Stimulated activated CD8-positive, alpha-beta memory T cell treated with anti-CD3 and anti-CD28 coated beads, Interleukin-15, amount 100 ng/mL, for 4 hours (primary cell): ENCODE results near the gene PAX8.

ENCODE experiments used
- DNase-seq, 2 donors: peaks; one replicate each; pipeline ENCODE4 v3.0.0-alpha.2; 2020; ENCODE audit warnings: low read depth in 2 of 2

The PAX8 gene

DNA sequence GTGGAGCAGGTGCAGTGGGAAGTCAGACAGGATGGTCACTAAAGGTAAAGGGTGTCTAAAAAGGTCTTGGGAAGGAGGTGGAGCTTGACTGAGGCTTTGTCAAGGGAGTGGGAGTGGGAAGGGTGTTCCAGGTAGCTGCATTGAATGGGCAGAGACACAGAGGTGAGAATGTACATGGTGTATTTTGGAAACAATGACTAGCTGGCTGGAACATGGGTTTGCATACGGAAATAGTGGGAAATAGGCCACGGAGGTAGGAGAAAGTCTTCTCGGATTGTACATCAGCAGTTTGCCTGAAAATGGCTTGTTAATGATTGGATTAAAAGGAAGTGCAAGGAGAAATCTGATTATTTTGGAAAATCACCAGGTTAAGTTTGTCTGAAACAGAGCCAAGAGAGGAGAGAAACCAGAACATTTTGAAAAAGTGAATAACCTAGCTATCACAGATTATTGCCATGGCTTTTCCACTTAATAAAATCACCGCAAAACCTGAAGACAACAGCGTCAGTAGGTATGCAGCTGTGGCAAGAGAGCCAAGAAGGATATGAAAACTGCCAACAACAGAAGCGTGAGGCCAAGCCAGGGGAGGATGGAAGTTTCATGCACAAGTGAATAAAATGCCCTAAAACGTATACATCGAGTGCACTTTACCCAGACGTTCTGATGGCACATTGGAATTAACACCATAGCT, 13.9 kb downstream of the PAX8 start:
- no peak for DNase-seq

DNA sequence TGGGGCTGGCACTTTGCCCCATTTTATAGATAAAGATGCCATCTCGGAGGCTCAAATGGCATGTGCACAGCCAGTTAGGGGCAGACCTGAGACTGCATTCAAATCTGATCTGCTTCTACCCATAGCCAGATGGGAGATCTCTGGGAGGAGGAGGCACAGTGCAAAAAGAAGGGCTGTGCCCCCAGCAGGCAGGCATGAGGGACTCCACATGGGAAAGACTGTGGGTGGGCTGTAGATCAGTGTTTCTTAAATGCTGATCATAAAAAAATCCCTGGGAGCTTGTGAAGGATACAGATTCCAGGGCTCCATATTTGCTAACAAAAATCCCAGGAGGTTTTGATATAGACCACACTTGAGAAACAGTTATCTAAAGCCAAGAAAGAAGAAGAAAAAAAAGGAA, 15.2 kb downstream of the PAX8 start:
- DNase-seq = no peak

DNA sequence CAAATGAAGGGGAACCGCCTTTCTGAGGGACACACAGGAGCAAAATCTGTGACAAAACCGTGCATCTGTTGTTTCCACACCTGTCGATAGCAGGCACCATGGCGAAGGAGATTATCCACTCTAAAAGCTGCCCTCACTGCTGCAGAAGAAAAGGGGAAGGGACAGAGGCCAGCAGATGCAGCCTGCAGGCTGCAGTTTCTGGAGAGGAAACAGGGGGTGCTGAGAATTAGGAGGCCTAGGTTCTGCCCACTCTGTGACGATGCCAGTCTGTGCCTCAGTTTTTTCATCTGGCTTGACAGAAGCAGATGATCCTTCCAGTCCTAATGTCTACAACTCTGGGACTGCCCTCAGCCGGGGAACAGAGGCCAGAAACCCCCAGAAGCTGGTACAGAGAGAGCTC, 17.7 kb downstream of the PAX8 start:
- DNase-seq = no peak

DNA sequence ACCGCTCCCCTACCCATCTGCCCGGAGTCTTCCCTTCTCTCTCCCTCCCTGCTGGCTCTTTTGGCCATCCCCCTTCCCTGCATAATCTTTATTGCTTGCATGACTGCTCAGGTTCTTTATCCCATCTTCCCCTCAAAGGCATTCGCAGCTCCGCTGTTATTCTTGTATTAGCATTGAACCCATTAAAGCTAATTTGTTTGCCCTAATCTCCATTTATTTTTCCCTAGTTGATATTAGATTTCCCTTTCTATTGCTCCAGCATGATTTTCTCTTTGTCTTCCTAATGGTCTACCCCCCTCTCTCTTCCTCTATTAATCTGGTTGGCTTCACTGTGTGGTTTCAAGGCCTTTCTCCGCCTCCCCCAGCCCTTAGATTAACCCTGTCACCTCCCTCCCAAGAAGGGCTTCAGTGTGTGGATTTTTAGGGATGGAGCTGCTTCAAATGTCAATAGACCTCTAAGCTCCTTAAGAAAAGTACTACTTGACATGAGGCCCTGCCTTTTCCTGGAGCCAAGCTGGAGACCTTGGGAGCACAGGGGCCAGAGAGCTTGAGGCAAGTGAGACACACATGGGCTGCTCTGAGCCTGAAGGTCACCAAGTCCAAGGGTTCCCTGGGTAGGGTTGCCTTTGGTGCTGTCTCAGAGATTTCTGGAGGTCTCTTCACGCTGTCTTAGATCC, 20.1 kb downstream of the PAX8 start:
- DNase-seq = no peak

DNA sequence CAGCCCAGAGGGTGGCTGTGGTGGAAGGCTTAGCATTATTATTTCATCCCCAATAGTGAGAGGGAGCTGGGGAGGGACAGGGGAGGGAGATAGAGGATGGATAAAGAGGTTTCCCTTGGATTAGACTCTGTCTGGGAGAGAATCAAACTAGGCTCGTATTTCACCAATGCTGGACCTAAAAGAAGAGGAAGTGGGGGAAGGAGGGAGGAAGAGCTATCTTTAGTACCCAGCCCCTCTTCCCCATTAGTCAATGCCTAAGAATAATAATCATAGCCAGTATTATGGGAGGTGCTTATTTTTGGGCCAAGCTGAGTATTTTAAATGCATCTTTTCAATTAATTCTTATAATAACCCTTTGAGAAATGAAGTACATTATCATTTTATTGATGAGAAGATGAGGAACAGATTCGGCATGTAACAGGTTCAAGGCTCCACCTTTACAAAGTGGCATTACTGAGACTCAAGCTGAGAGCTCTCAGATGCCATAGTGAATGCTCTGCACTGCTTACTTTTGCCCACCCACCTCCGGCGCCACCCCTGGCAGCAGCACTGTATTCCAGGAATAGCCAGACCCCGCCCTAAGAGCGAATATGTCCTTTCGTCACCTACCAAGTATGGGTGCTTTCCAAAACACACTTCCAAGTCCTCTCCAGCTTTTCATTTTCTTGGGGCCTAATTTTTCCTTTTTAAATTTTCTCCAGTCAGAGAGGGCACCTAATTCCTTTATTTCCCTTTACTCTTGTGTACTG, 21.0 kb downstream of the PAX8 start:
- DNase-seq = no peak

DNA sequence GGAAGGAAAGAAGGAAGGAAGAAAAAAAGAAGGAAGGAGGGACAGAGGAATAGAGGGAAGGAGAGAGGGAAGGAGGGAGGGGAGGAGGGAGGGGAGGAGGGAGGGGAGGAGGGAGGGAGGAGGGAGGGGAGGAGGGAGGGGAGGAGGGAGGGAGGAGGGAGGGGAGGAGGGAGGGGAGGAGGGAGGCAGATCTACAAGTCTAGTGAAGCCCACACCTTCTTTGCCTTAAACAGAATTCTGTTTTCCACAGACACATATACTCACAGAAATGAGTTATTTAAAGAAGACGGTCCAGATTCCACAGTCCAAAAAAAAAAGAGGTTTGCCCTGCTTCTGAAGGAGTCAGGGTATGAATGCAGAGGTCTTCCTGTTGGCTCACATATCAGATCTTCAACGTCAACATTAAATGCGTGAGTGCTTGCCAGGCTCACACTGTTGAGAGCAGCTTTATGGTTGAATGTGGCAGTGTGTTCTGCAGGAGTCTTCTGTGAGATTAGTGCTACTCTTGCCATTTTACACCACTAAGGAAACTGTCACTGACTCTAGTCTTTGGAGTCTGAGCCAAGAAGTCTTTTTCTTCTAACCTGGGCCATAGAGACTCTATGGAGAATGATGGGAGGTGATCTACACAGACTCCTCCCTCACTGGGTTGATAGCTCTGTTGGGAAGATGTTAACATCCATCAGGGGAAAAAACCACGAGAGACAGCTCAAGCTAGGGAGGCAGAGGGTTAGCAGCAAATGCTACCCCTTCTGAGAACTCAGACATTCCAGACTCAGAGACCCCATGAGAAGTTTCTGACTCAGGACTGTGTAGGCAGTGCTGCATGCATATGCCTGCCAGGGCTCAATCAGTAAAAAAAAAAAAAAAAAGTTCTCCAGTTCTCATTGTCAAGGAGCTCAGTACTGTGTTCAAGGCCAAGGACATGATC, 23.3 kb downstream of the PAX8 start:
- no peak for DNase-seq

DNA sequence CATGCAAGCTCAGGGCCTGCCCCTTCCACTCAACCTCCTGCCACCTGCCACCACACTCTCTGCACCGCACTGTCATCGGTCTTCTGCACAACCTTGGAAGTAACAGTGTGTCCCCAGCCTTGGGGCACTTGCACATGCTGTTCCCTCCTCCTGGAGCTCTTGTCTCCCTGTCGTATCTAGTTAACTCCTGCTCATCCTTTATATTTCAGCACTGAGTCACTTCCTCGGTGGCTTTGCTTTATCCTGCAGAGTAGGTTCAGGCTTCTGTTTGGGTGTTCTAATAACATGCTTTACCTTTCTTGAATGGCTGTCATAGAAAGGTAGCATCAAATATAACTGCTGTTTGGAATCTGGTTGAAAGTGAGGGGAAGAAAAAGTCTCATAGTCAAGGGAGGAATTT, 25.3 kb downstream of the PAX8 start:
- no peak for DNase-seq

DNA sequence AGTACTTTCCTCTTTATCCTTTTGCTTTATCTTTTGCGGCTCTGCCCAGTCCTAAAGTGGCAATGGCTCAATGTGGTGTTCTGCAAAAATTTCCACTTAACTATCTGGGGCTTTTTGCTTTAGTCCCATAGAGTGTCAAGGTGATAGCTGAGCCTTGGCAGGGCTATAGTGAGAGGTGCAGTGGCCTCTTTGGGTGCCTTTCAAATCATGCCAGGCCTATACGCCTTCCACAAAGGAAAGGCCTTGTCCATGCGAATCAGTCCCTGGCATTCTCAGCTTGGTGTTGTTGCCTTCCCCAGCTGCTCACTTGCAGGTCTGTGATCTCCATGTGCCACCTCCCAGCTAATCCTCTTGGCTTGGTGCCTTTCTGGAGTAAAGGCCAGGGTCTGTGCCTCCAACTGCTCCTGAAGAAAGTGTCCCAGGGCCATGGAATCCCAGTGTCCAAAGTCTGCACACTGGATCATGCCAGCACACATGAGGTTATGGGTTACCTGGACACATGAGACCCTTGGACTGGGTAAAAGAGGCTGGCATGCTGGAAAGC, 26.6 kb downstream of the PAX8 start:
- DNase-seq = no peak

DNA sequence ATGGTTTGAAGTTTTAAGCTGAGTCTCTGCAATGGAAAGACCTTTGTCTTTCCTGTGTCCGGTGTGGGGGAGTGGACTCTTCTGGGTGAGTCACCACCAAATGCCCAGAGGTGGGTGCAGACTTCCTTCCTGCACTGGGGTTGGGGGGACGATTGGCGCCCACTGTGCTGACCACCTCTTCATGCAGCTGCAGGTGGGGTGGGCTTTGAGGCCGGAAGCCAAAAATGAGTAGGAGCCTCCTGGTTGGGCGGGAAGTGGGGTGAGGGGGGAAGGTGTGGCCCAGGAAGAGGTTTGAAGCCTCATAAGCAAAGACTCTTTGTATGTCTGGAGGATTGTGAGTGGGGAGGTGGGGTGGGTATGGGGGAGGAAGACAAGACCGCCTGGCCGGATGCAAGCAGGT, 27.6 kb downstream of the PAX8 start:
- no peak for DNase-seq

DNA sequence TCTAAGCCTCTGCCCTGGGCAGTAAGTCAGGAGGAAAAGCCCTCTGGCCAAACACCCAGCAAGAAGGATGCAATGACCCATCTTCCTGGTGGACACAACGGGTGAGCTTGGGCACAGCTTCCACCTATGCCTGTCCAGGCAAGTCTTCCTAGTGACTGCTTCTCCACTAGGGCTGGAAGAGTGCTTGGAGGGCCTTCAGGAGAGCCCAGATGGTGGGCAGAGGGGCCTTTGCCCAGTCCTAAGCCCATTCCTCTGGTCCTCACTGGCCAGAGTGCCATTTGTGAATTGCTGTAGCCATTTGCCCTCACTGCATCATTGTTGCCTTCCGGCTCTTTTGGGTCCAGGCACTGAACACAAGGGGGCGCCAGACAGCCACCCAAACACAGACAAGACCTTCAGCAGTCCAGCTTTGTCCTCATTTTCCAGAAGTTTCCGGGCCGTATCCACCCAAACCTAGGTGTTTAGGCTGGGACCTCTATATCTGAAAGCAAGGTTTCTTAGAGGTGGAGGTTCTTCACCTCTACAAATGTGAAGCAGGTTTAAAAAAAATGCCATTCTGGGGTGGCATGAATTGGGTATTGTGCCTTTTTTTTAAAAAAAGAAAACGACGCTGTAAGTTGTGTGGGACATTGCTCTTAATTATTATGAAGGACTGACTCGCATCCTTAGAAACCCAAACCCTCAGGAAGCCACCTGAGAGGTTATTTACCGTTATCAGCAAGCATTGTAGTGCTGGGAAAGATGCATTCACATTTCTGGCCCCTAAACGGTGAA, 29.5 kb downstream of the PAX8 start:
- peak; percentile 44 to 47 for DNase-seq

DNA sequence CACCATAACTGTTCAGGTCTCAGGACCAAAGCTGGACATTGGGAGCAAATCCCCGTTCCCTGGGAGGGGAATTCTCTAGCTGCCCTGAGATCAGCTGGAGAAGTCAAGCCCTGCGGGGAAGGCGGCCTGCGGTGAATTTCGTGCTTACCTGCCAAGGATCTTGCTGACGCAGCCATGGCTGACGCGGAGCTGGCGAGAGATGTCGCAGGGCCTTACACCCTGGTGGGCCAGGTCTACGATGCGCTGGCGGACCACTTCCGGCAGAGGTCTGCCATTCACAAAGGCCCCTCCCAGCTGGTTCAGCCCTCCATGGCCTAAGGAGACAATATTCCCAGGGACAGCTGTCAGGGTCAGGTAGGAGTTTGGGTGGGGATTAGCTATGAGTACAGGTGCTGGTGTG, 32.1 kb downstream of the PAX8 start:
- DNase-seq = no peak

DNA sequence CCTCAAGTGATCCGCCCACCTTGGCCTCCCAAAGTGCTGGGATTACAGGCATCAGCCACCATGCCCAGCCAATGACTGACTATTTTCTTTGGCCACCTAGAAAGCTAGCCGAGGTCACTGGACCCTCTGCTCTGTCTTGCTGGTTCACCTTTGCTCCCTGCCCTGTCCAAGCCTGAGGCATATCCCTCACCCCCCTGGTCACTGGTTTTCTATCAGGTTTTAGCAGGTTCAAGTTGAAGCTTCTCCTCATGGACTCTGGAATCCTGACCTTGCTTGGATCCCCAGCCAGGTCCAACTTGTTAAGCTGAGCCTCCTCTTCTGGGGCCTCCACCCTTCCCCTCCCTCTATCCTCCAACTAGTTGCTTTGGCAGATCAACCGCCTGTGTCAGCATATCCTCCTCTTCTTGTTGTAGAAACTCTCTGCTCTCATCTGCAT, 33.4 kb downstream of the PAX8 start:
- no peak for DNase-seq

DNA sequence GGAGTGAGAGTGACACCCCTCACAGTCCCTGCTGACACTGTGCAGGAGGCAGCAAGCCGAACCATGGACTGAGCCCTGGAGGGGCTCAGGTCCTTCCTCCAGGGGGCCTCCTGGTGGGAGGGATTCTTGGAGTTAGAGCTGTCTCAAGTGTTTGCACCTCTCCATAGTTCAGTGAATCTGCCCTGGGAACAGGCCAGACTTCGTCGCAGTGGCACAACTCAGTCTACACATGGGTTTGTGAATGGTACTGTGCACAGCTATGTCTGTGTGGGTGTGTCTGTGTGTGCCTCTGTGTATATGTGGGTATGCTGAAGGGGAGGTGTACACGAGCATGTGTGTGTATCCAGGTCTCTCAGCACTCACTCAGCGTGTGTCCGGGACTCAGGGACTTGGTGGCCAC, 36.4 kb downstream of the PAX8 start:
- no peak for DNase-seq

DNA sequence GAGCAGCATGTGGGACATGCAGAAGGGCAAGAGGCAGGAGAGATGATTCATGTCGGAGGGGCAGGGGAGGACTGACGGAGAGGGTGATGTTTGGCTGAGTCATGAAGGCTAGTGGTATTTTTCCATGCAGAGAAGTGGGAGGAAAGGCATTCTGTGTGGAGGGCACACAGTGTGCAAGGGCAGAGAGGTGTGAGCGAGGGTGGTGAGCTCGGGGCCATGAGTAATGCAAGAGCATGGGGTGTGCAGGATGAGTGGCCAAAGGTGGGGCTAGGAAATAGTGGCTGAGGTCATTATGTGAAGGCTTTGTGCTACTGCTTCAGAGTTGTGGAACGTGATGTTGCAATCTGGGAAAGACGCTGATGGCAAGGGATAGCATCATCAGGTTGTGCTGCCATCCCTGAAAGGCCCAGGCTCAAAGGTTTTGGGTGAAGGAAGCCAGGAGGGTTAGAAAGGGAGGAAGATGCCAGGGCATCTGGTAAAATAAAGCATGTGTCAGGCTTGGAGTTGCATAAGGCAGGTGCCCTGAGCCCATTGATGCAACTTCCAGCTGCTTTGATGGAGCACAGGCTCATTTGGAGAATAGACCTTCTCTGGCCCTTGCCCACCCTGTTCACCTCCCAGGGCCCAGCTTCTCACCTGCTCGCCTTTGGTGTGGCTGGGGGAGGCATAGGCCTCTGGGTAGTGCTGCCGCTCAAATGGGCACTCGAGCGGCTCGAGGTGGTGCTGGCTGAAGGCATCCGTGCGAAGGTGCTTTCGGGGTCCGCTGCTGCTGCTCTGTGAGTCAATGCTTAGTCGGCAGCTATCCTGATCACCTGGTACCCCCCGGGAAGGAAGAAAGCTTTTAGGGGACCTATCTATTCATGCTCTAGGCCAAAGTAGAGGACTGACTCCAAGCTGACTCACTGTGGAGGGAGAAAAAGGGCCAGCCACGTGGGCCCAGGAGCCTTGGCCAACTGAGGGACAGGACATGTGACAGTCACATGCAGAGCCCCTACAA, 37.5 kb downstream of the PAX8 start:
- DNase-seq = peak; percentile 21 to 41

DNA sequence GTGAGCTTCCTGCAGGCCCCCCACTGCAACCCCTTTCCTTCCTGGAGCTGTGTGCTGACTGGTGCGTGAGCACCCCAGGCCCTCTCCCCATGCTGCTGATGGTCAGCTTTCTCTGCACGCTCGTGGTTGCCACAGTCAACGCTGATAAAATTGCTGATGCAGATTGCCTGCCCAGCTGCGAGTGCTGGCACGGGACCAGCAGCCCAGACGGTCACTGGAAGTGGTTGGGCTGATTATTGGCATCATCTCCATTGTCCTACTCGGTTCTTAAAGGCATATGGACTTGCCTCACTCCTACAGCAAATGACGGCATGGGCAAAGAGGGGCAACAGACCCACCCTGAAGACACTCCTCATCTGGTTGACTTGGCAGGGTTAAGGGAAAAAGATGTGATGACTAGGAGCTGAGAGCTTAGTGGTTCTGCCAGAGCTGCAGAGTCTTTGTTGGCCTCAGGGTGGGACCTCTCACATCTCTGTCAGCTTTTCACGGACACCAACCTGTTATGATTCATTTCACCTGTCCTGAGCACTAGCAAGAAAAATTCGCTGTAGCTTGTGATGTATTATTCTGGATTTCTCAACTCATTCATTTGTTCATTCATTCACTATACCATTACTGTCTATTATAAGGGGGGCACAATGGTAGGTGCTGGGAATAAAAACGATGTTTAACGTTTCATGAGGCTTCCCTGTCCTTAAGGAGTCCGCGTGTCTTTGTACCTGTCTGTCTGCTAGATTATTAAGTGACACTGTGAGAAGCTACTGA, 38.4 kb downstream of the PAX8 start:
- no peak for DNase-seq

DNA sequence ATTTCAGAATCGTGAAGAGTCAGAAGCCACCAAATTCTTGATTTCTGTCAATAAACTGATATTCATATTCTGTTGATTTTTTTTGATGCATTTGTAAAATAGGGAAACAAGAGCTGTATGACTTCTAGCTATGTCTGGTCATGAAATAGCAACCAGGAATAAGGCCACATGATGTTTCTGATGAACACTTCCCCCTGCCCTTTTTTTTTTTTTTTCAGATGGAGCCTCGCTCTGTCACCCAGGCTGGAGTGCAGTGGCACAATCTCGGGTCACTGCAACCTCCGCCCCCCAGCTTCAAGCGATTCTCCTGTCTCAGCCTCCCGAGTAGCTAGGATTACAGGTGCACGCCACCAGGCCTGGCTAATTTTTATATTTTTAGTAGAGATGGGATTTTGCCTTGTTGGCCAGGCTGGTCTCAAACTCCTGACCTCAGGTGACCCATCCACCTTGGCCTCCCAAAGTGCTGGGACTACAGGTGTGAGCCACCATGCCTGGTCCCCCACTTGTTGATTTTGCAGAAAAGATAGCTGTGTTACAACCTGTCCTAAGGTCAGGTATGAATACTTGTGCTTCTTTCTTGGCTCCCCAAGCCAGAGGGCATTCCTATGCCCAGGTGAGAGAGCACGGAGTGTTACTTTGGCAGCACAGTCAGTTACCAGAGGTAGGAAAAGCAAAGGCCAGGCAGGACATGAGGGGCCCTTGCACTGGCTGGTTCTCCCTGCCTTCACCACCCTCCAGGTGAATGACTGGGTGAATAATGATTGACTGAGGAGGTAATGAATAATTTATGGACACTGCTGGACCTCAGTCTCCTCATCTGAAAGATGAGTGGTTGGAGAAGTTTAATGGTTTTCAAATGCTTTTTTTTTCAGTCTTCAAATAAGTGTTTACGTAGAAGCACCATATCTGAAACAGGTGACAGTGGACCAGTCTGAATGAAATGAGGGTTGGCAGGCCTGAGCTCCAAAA, 39.6 kb downstream of the PAX8 start:
- DNase-seq = no peak

DNA sequence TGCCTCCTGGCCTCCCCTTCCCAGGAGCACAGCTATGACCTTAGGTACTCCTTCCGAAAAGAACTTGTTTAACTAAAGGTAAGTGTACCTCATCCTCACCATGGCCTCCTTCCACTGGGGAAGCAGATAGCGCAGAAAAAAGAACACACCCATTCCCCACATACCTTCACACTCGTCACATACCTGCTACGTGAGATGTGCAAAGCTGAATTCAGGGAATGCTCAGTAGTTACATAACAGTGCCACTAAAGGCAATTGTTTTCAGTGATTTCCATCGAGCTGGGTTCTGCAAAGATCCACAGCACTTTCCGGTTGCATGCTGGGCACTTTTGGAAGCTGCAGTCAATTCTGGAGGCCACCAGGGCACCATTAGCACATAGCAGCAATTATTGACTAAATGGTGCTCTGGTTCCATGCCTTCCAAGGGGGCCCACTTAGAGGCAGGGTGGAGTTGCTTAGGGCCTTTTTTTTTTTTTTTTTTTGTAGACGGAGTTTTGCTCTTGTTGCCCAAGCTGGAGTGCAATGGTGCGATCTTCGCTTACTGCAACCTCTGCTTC, 41.0 kb downstream of the PAX8 start:
- no peak for DNase-seq
